Measurements from ENCODE around the gene CPLX1.
"Not testable (repeated sequence)": the region's sequence is repeated elsewhere in the genome, so short reads cannot be mapped to it uniquely, and the experiment has no call there.

The CPLX1 gene

DNA sequence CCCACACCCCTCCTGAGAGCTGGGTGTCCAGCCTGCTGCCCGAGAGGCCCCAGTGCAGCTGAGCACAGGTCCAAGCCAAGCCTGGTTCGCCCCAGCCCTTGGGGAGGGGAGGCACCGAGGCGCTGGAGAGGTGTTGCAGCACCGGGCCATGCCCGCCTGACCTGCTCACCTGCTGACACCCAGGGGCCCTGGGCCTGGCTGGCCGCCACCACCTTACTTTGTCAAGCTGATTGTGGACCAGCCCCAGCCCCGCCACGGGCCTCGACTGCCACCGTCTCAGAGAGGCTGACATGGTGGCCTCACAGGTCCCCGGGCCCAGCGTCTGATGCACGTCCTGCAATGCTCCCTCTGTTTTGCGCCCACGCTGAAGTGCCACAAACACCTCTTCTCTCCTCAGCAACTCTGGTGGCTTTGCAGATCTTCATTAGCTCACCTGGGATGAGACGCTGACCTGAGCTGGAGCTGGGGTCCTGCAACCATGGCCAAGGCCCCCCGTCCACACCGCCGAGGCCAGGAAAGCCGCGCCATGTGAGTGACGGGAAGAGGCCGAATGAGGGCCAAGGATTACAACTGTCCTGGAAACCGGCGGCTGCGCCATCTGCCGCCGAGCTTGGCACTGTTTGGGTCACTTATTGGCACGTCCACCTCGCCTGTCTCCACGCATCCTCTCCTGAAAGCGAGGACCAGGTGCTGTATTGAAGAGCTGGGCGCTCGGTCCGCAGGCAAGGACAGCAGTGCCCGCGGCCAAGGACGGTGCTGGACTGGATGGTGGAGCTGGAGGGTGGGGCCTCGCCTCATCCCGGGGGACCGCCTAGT is 7.6 kb downstream of the CPLX1 start:
- DNase-seq = no peak

DNA sequence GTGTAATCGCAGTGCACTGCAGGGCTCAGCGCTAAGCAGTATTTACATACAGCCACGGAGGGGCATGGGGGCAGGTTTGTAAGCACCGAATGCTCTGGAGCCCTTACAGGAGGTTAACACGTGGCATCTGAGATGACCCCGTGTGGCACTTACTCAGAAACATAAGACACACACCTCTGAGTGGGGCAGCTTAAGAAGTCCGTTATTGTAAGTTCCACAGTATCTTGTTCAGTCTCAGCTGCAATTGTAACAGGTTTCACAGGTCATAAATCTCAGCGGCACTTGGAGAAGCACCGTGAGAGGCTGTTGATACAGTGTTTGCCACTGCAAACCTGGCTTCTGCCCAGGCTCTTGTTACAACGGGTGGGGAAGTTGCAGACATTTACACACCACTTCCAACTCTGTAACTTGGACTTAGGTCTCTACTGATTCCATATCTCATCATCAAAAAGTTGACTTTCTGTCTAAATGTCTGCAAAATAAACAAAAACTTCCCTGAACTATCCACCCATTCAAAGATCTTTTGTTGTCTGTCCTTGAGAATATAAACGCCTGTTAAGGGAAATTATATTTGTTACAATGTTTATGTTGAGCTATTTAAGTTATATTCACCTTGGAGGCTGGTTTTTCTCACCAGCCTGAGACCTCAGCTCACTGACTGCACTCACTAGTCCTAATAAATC is 10.3 kb downstream of the CPLX1 start:
- DNase-seq = no peak

- DNase-seq = no peak
These were observed 11.5 kb downstream of the CPLX1 start for GRCh38 chr4:814312-814850.

GRCh38 chr4:813900-814299 is 12.0 kb downstream of the CPLX1 start:
- DNase-seq = no peak

DNA sequence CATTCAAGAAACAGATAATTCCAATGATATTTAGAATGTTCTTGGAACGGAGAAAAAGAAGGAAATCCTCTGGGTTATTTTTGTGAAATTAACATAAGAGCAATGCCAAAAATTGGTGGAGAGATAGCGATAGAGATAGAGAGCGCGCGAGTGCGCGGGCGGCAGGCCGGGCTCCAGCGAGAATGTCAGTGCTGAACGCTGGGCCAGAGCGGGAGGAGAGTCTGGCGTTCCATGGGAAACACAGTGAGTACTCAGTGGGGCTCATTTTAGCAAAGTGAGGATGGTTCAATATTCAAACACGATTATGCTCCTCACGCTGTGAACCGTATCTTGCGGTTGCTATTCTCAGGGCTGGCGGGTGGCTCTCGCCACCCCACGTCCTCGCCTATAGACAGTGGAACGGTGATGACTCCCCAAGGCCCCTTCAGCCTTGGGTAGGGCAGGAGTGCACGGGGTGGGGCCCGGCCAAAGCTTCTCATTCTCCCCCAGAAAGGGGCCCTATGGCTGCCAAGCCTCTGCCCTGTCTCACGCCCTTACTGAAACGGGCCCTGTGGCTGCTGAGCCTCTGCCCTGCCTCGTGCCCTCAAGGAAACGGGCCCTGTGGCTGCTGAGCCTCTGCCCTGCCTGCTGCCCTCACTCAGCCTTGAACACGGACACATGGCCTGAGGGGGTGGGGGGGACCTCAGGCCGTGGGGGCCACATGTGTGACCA is 16.9 kb downstream of the CPLX1 start:
- no peak for DNase-seq

- no peak for DNase-seq
These were observed 18.1 kb downstream of the CPLX1 start for GRCh38 chr4:807792-808191.

DNA sequence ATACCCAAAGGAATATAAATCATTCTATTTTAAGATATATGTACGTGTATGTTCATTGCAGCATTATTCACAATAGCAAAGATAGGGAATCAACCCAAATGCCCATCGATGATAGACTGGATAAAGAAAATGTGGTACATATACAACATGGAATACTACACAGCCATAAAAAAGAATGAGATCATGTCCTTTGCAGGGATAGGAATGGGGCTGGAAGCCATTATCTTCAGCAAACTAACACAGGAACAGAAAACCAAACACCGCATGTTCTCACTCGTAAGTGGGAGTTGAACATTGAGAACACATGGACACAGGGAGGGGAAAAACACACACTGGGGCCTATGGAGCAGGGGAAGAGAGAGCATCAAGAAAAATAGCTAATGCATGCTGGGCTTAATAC is 18.9 kb downstream of the CPLX1 start:
- DNase-seq = not testable (repeated sequence)

DNA sequence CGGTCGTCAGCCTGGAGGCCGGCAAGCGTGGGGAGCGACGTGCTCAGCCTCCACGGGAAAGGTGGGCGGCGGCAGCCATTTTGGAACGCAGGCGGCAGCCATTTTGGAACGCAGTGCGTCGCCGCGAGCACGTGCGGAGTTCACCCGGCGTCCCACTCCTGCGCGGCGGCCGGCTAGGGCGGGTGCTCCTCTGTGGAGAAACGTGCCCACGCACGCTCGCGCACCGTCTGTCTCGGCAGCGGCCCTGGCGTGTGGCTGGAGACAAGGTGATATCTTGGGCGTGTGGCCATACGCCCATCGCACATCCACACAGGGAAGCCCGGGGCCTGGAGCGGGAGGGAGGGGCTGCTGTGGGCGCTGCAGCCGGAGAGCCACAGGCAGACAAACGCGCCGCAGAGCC is 21.1 kb downstream of the CPLX1 start:
- DNase-seq = no peak

DNA sequence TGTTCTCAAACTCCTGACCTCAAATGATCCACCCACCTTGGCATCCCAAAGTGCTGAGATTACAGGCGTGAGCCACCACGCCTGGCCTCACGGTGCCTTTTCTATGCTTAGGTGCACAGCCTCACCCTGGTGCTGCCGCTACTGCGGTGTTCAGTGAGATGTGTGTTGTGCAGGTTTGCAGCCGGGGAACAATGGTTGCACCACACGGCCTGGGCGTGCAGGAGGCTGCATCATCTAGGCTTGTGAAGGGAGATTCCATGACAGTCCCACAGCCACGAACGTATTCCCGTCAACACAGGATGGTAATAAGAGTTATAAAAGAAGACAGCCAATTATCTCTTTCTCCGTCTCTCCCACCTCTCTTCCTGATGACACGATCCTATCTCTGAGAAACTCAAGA is 22.0 kb downstream of the CPLX1 start:
- no peak for DNase-seq

GRCh38 chr4:801436-802124 is 24.3 kb downstream of the CPLX1 start:
- no peak for DNase-seq

GRCh38 chr4:797066-797465 is 28.9 kb downstream of the CPLX1 start:
- no peak for DNase-seq

- DNase-seq = no peak
These were observed 29.7 kb downstream of the CPLX1 start for GRCh38 chr4:796206-796605.

DNA sequence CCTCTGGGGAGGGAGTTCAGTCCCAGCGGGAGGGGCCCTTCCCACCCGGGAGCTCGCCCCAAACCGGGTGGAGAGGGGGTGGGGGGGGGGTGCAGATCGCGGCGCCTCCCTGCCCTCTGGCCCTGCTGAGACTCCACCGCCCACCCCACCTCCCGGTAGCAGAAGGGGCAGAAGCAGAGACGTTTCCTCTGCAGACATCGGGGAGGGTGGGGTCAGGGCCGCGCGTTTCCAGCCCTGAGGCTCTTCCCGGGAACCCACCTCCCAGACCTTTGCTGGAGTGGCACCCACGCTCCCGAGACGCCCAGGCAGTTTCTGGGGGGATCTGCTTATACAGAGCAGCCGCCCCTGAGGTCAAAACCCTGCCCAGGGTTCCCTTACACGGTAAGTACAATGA is 30.2 kb downstream of the CPLX1 start:
- DNase-seq = no peak

GRCh38 chr4:794900-795725 is 30.8 kb downstream of the CPLX1 start:
- peak; percentile 26 for DNase-seq

DNA sequence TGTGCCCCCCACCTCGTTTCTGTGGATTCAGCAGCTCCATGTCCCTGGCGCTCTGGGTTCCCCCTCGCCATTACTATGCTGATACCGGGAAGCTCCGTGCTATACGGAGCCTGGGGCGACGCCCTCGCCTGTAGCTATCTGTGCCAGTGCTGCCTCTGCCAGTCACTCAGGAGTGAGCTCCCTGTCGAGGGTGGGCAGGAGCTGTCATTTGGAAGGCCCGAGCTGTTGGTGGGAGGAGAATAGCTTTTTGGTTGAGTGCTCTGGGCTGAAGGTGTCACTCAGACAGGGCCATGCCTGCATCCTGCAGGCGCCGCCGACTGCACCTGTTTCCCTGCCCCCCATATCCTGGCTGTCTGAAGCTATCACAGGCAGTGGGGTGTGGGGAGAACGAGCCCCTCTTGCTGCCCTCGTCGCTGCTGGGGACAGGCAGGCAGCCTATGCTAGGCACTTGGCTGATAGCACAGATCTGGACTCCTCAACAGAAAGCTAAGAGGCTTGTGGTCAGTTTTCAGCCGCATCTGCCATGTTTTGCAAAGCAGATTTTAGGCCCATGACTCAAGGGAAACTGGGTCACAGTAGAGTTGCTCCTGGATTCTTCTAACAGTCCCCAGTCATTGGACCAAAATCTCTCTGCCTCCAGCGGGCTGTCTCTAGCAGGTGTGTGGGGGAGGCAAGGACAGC is 31.8 kb downstream of the CPLX1 start:
- DNase-seq = no peak

DNA sequence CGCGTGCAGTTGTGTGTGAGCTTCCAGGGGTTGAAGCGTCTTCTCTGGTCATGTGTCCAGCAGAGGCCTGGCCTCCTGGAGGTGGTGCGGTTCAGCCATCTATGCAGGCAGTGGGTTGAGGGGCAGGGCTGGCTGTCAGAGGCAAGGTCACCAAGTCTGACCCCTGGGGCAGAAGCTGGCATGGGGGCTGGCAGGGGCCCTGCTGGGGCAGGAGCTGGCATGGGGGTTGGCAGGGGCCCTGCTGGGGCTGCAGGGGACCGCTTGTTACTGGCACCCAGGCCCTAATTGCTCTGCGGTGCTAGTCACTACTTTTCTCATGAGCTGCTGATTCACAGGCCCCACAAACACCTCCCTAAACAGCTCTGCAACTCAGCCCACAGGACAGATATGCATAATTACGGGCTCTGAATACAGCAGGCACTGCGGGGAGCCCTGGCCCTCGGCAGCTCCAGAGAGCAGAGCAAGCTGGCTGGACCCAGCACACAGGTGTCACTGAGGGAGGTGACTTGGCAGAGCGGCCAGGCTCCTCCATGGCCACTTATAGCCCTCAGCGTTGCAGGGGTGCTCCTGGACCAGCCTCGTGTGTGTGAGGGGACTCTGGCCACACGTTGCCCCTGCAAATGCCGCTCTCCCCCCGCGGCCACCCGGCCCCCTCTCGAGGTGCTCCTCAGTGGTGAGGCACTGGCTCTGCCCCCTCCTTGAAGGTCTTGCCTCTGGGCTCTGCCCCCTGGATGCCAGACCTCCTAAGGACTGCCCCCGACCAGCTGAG is 32.7 kb downstream of the CPLX1 start:
- DNase-seq = no peak

DNA sequence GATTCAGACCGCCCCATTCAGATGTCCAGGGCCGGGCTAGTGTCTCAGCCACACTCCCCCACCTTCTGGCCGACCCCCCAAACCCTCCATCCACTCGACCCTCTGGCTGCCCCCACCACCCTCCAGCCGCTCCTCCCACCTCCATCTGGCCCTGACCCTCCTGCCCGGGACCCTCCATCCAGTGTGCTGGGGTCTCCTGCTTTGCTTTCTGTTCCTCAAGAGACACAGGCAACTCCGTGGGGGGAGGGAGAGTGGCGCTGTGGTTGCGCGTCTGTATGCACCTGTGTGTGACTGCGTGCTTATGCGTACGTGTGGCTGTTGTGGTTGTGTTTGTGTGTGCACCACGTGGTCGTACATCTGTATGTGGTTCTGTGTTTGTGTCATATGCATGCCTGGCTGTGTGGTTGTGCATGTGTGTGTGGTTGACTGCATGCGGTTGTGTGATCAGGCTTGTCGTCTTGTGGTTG is 33.3 kb downstream of the CPLX1 start:
- DNase-seq = peak; percentile 44

- peak; percentile 62 for DNase-seq
These were observed 33.9 kb downstream of the CPLX1 start for GRCh38 chr4:791898-792625.

DNA sequence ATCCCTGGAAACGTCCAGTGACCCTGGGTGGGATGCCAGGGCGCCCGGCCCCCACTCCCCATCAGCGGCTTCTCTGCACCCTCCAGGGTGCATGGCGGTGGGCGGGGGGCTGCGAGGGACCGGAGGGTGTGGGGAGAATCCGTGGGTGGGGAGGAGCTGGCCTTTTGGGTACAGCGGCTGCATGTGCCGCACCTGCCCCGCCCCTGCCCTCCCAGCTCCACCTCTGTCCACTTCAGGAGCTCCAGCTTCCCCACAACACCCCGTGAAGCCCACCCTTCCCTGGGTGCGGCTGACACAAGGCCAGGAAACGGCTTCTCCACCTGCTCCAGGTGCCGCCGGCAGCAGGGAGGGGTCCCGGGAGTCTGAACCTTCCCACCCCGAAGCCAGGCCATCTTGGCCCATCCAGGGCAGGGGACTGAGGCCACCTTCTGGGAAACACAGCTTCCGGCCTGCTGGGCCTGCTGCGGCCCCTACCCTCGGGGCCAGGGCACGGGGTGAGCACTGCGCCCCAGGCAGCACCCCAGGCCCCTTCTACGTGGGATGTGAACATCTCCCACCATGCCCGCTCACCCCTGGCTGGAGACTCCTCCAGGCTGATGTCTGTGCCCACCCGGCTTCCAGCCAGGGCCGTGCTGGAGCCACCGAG is 34.6 kb downstream of the CPLX1 start:
- DNase-seq = no peak

Measured in activated naive CD4-positive, alpha-beta T cell treated with Interleukin-2 at 50 U/mL for 16 hours (primary cell).